PFSK-1 (cell line): ENCODE results near the gene LGI2.

Source experiments
- FOXP2 ChIP-seq: optimal IDR thresholded peaks from 2 replicates; pipeline ENCODE3; 2011; ENCODE audit warnings: borderline replicate concordance, control low read depth, inconsistent platforms; ENCODE audit not compliant: insufficient read depth; ENCODE audit errors: extremely low read length, extremely low read depth
- POLR2AphosphoS5 ChIP-seq: IDR thresholded peaks from 2 replicates; pipeline ENCODE4 v1.6.1; 2012; ENCODE audit warnings: low read depth, mild to moderate bottlenecking, control low read depth, low read length, moderate library complexity
- SIN3A ChIP-seq: IDR thresholded peaks from 2 replicates; pipeline ENCODE4 v1.6.1; 2012; ENCODE audit warnings: mild to moderate bottlenecking, low read length, moderate library complexity, borderline replicate concordance; ENCODE audit not compliant: insufficient read depth
- TAF1 ChIP-seq: IDR thresholded peaks from 2 replicates; pipeline ENCODE4 v1.6.1; 2012; ENCODE audit warnings: low read length, control low read depth, borderline replicate concordance; ENCODE audit not compliant: insufficient read depth
- TF ChIP-seq, protein P1 (sequence below), 2 experiments: IDR thresholded peaks; 2 replicates each; pipeline versions ENCODE4 v1.6.1 to v1.8.0; 2011 to 2012; ENCODE audit warnings: low read depth in 2 of 2, low read length in 2 of 2, control low read depth in 1 of 2, inconsistent platforms in 1 of 2, mild to moderate bottlenecking in 1 of 2, moderate library complexity in 1 of 2; ENCODE audit not compliant: insufficient read depth in 1 of 2

The LGI2 gene

DNA sequence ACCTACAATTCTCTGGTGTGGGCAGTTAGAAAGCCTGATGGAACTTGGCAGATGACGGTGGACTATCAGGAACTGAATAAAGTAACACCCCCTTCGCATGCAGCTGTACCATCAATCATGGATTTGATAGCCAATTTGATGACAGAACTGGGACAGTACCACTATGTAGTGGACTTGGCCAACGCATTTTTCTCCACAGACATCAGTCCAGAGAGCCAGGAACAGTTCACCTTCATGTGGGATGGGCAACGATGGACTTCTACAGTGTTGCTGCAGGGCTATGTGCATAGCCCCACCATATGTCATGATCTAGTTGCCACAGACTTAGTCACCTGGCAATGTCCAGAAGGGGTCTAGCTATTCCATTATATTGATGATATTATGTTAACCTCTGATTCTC is 63.4 kb downstream of the LGI2 start:
- TF ChIP-seq, protein P1, sequence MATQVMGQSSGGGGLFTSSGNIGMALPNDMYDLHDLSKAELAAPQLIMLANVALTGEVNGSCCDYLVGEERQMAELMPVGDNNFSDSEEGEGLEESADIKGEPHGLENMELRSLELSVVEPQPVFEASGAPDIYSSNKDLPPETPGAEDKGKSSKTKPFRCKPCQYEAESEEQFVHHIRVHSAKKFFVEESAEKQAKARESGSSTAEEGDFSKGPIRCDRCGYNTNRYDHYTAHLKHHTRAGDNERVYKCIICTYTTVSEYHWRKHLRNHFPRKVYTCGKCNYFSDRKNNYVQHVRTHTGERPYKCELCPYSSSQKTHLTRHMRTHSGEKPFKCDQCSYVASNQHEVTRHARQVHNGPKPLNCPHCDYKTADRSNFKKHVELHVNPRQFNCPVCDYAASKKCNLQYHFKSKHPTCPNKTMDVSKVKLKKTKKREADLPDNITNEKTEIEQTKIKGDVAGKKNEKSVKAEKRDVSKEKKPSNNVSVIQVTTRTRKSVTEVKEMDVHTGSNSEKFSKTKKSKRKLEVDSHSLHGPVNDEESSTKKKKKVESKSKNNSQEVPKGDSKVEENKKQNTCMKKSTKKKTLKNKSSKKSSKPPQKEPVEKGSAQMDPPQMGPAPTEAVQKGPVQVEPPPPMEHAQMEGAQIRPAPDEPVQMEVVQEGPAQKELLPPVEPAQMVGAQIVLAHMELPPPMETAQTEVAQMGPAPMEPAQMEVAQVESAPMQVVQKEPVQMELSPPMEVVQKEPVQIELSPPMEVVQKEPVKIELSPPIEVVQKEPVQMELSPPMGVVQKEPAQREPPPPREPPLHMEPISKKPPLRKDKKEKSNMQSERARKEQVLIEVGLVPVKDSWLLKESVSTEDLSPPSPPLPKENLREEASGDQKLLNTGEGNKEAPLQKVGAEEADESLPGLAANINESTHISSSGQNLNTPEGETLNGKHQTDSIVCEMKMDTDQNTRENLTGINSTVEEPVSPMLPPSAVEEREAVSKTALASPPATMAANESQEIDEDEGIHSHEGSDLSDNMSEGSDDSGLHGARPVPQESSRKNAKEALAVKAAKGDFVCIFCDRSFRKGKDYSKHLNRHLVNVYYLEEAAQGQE (IDR thresholded peaks at IDR 0.05; ENCODE audit: insufficient read depth in 1 of 2, low read depth in 2 of 2, low read length in 2 of 2), result no peak
- TF ChIP-seq POLR2AphosphoS5, result no peak
- TF ChIP-seq TAF1, result no peak
- TF ChIP-seq SIN3A, result no peak
- no peak for TF ChIP-seq FOXP2

DNA sequence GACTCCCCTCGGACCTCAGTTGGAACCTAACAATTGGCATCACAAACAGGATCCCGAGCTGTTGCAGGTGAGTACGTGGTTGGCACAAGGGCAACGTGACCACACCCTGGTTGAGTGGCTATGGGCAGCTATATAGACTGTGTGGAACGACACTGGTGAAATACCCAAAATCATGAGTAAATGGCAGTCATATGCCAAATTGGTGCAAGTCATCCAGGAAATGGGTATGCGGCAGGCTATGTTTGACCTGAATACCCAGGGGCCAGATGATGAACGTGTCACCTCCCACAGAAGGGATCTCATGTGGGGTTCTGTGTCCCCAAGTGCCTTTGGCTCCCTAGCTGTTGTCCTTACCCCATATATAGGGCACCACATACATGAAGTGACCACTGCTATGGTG is 64.7 kb downstream of the LGI2 start:
- TF ChIP-seq POLR2AphosphoS5 (no peak), FOXP2 (no peak), SIN3A (no peak), TAF1 (no peak)
- TF ChIP-seq, protein P1 (IDR thresholded peaks at IDR 0.05; ENCODE audit: insufficient read depth in 1 of 2, low read depth in 2 of 2, low read length in 2 of 2), result no peak

DNA sequence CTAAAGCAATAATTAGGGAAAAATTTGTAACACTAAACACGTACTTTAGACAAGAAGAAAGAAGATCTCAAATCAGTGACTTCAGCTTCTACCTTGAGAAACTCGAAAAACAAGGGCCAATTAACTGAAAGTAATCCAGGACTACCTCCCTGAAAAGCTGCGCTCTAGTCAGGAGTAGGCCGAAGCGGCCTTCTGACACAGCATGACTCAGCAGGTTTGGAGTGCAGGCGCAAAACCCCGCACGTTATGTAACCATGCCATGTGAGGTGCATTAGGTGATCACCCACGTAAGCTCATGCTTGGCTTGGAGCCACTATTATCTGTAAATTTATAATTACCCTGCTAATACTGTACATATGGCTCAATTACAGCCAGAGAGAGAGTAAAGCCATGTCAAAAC is 65.1 kb downstream of the LGI2 start:
- TF ChIP-seq, protein P1 (IDR thresholded peaks at IDR 0.05; ENCODE audit: insufficient read depth in 1 of 2, low read depth in 2 of 2, low read length in 2 of 2), result no peak
- TF ChIP-seq POLR2AphosphoS5 (no peak), SIN3A (no peak), TAF1 (no peak), FOXP2 (no peak)

DNA sequence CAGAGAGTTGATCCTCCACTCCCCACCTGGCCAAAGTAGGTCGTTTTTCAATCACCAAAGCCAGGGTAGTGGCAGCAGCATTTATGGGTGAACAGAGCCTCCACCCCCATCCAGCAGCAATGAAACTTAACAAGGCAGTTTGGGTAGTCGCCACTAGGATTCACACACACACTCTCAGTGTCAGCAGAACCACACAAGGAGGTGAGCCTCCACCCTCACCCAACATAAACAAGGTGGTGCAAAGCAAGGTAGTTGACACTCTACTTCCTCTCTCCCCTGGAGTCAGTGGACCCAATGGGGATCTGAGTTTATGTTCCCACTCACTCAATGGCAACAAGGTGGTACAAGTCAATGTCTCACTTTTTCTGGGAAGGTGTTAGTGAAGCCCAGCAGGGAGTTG is 67.5 kb downstream of the LGI2 start:
- no peak for TF ChIP-seq TAF1
- TF ChIP-seq POLR2AphosphoS5, result no peak
- TF ChIP-seq, protein P1 (IDR thresholded peaks at IDR 0.05; ENCODE audit: insufficient read depth in 1 of 2, low read depth in 2 of 2, low read length in 2 of 2), result no peak
- no peak for TF ChIP-seq FOXP2
- TF ChIP-seq SIN3A, result no peak

DNA sequence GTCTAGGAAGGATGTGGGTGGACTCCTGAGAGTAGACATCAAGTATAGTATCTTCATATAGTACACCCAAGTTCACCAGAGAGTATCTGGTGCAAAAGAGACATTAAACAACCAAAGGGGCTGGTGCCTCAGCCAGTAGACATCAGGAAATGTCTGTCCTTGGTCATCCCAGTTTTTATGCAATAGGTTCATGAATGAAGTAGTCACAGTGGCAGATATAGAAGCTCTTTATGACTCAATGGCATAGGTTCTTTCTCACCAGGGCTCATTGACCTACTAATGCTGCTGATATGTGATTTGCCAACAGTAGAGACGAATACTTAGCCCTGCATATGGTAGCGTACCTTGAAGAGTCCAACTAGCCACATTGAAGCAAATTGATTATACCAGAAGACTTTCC is 72.9 kb downstream of the LGI2 start:
- TF ChIP-seq FOXP2 (no peak), TAF1 (no peak), SIN3A (no peak), POLR2AphosphoS5 (no peak)
- TF ChIP-seq, protein P1 (IDR thresholded peaks at IDR 0.05; ENCODE audit: insufficient read depth in 1 of 2, low read depth in 2 of 2, low read length in 2 of 2), result no peak
